Measurements from ENCODE around the gene LILRB2. TPM values are rescaled to one million over a fixed set of nuclear protein-coding genes. Genes with fewer than 3 reads are reported as not detected.
"Not testable (repeated sequence)": the region's sequence is repeated elsewhere in the genome, so short reads cannot be mapped to it uniquely, and the experiment has no call there.

The LILRB2 gene
- total RNA-seq, 6 experiments from 2014 or later, result 1.6 to 9.8 (median 3.0) TPM

- H3K27me3 ChIP-seq; ATAC-seq; H3K9me3 ChIP-seq; H3K4me1 ChIP-seq; DNase-seq; intact Hi-C loops (cut with DNase I); H3K36me3 ChIP-seq: not testable (repeated sequence)
- WGBS (ENCODE audit: insufficient coverage, low coverage, low lambda C conversion rate, missing lambda C conversion rate), result 14% methylated on average over 4 of the region's 4 CpGs
- Histone ChIP-seq H3K27ac (peak overlapping the region in 2 of 3 donors; percentile 28 to 47), H3K4me3 (peak overlapping the region in 1 of 3 donors; percentile 11)
These were observed 885 bp downstream of the LILRB2 start for GRCh38 chr19:54280025-54280424.

GRCh38 chr19:54279406-54279962 is 1.4 kb downstream of the LILRB2 start:
- Histone ChIP-seq H3K4me3 (no peak overlapping the region), H3K9me3 (no peaks in the 10 kb centered on the region), H3K27me3 (no peaks in the 10 kb centered on the region), H3K36me3 (no peaks in the 10 kb centered on the region), H3K4me1 (no peaks in the 10 kb centered on the region), H3K27ac (no peak overlapping the region)
- ATAC-seq (no peak), DNase-seq (no peak)
- no peak for TF ChIP-seq CTCF (IDR thresholded peaks at IDR 0.05)
- TF ChIP-seq POLR2A (IDR thresholded peaks at IDR 0.05), result no peak
- 50% methylated on average over 9 of the region's 18 CpGs for WGBS (ENCODE audit: insufficient coverage, low coverage, low lambda C conversion rate, missing lambda C conversion rate)
- intact Hi-C loops (cut with DNase I), result no loop called here

- H3K4me3 ChIP-seq; intact Hi-C loops (cut with DNase I); H3K27me3 ChIP-seq; ATAC-seq; DNase-seq; H3K4me1 ChIP-seq; H3K36me3 ChIP-seq; H3K27ac ChIP-seq; H3K9me3 ChIP-seq: not testable (repeated sequence)
- WGBS (ENCODE audit: insufficient coverage, low coverage, low lambda C conversion rate, missing lambda C conversion rate), result 52% methylated on average over 3 of the region's 15 CpGs
These were observed 2.2 kb downstream of the LILRB2 start for GRCh38 chr19:54278571-54279195.

GRCh38 chr19:54278056-54278455 is 2.9 kb downstream of the LILRB2 start:
- DNase-seq; H3K9me3 ChIP-seq; H3K4me1 ChIP-seq; H3K27me3 ChIP-seq; intact Hi-C loops (cut with DNase I); H3K4me3 ChIP-seq; H3K27ac ChIP-seq; ATAC-seq; H3K36me3 ChIP-seq: not testable (repeated sequence)
- WGBS (ENCODE audit: insufficient coverage, low coverage, low lambda C conversion rate, missing lambda C conversion rate), result no CpG with 5 or more reads among the region's 13 CpGs

GRCh38 chr19:54277111-54277615 is 3.7 kb downstream of the LILRB2 start:
- H3K36me3 ChIP-seq; H3K27me3 ChIP-seq; DNase-seq; intact Hi-C loops (cut with DNase I); H3K4me3 ChIP-seq; ATAC-seq; H3K4me1 ChIP-seq; H3K27ac ChIP-seq; H3K9me3 ChIP-seq: not testable (repeated sequence)
- WGBS (ENCODE audit: insufficient coverage, low coverage, low lambda C conversion rate, missing lambda C conversion rate), result no CpG with 5 or more reads among the region's 15 CpGs

- no peaks in the 10 kb centered on the region for H3K27me3 ChIP-seq
These were observed 5.0 kb downstream of the LILRB2 start for GRCh38 chr19:54275951-54276350.

GRCh38 chr19:54274516-54274915 is 6.4 kb downstream of the LILRB2 start:
- DNase-seq; ATAC-seq; intact Hi-C loops (cut with DNase I); H3K27me3 ChIP-seq; H3K4me1 ChIP-seq; H3K4me3 ChIP-seq; H3K36me3 ChIP-seq; H3K9me3 ChIP-seq; H3K27ac ChIP-seq: not testable (repeated sequence)
- 60% methylated on average over 3 of the region's 9 CpGs for WGBS (ENCODE audit: insufficient coverage, low coverage, low lambda C conversion rate, missing lambda C conversion rate)

More at GRCh38 chr19:54275951-54276350, 5.0 kb downstream of the LILRB2 start:
- ATAC-seq, result no peak
- no peak for DNase-seq
- TF ChIP-seq POLR2A (IDR thresholded peaks at IDR 0.05), result no peak
- no peak for TF ChIP-seq CTCF (IDR thresholded peaks at IDR 0.05)
- H3K4me3 ChIP-seq, result no peak overlapping the region
- 8% methylated on average over 2 of the region's 9 CpGs for WGBS (ENCODE audit: insufficient coverage, low coverage, low lambda C conversion rate, missing lambda C conversion rate)
- H3K36me3 ChIP-seq, result no peaks in the 10 kb centered on the region
- intact Hi-C loops (cut with DNase I), result no loop called here
- no peaks in the 10 kb centered on the region for H3K4me1 ChIP-seq
- H3K27ac ChIP-seq, result no peak overlapping the region
- no peaks in the 10 kb centered on the region for H3K9me3 ChIP-seq

Measured in right lobe of liver (tissue), 6 donors.